Measurements from ENCODE around the gene PLA2G4F. TPM values are rescaled to one million over a fixed set of nuclear protein-coding genes. Genes with fewer than 3 reads are reported as not detected.

The PLA2G4F gene
- total and polyA plus RNA-seq, 10 of the 15 experiments (the other 5 are each of a cell fraction or from before 2014, with no cell fraction given): not detected

DNA sequence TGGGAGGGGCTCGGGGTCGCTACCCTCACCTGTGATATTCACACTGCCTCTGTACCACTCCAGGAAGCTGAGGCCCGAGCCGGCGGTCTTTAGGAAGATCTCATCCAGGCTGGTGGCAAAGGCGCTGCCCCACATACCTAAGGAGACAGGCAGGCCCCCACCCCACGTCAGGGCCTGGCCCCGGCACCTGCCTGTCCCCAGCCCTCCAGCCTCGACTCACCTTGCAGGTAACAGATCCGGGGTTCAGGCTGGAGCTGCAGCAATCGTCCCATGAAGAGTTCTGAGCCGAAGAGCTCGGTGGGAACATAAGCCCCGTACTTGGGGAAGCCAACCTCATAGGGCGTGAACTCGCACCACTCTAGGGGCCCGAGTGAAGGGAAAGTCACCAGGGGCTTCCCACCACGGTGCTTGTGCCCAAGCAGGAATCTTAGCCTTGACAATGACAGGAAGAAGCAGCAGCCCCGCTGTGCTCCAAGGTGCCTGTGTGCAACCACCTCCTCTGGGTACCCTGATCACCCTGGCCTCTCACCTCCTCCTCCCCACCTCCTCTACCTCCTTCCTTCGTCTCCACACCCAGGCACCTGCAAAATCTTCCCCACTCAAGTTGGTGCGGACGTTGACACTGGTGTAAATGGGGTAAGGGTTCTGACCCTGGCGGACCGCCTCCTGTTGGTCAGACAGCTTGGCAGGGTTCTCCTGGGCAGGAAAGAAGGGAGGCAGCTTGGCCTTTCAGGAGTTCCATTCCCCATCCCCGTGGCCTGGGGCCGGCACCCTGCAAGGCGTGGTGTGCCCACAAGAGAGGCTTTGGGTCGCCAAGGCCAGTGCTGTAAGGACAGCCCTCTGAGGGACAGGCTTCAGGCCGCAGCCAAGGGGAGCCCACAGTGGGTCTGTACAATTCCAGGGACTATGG lies 10.6 kb downstream of the PLA2G4F start (continued):
- TF ChIP-seq, protein P1, sequence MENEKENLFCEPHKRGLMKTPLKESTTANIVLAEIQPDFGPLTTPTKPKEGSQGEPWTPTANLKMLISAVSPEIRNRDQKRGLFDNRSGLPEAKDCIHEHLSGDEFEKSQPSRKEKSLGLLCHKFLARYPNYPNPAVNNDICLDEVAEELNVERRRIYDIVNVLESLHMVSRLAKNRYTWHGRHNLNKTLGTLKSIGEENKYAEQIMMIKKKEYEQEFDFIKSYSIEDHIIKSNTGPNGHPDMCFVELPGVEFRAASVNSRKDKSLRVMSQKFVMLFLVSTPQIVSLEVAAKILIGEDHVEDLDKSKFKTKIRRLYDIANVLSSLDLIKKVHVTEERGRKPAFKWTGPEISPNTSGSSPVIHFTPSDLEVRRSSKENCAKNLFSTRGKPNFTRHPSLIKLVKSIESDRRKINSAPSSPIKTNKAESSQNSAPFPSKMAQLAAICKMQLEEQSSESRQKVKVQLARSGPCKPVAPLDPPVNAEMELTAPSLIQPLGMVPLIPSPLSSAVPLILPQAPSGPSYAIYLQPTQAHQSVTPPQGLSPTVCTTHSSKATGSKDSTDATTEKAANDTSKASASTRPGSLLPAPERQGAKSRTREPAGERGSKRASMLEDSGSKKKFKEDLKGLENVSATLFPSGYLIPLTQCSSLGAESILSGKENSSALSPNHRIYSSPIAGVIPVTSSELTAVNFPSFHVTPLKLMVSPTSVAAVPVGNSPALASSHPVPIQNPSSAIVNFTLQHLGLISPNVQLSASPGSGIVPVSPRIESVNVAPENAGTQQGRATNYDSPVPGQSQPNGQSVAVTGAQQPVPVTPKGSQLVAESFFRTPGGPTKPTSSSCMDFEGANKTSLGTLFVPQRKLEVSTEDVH (IDR thresholded peaks at IDR 0.05; ENCODE audit: low read depth, partially characterized antibody): no peak
- TF ChIP-seq ETV6 (conservative IDR thresholded peaks at IDR 0.05 in 1 of 2, IDR thresholded peaks at IDR 0.05 in 1 of 2; ENCODE audit: borderline replicate concordance in 1 of 2, low read depth in 1 of 2): no peak
- TF ChIP-seq SMAD1 (IDR thresholded peaks at IDR 0.05; ENCODE audit: low read depth, partially characterized antibody): no peak
- TF ChIP-seq, protein P2, sequence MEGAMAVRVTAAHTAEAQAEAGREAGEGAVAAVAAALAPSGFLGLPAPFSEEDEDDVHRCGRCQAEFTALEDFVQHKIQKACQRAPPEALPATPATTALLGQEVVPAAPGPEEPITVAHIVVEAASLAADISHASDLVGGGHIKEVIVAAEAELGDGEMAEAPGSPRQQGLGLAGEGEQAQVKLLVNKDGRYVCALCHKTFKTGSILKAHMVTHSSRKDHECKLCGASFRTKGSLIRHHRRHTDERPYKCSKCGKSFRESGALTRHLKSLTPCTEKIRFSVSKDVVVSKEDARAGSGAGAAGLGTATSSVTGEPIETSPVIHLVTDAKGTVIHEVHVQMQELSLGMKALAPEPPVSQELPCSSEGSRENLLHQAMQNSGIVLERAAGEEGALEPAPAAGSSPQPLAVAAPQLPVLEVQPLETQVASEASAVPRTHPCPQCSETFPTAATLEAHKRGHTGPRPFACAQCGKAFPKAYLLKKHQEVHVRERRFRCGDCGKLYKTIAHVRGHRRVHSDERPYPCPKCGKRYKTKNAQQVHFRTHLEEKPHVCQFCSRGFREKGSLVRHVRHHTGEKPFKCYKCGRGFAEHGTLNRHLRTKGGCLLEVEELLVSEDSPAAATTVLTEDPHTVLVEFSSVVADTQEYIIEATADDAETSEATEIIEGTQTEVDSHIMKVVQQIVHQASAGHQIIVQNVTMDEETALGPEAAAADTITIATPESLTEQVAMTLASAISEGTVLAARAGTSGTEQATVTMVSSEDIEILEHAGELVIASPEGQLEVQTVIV (IDR thresholded peaks at IDR 0.05; ENCODE audit: borderline replicate concordance, partially characterized antibody): no peak
- TF ChIP-seq ZNF622 (IDR thresholded peaks at IDR 0.05): no peak

Data from GM12878 (cell line).